GM12878 (cell line): ENCODE results near the gene METTL15. TPM values are rescaled to one million over a fixed set of nuclear protein-coding genes. Genes with fewer than 3 reads are reported as not detected.

Experiments used
- ATAC-seq: fragments of 200-7000 bp; cut with Tn5 transposase; 3 replicates; pipeline ENCODE4 v1.9.1; 2020; ENCODE audit warnings: mild to moderate bottlenecking, moderate library complexity
- BruUV-seq: library from RNA; stranded (reverse); fragments of 400-500 nt; replicated peaks from 2 replicates; lab custom pipeline; 2021; lab: Mats Ljungman, UMichigan
- CTCF ChIA-PET: fragments of 300-600 bp; sonication (Branson Sonifier 250); formaldehyde crosslinking; extraction: SDS; loops from one replicate; lab custom pipeline; 2021; ENCODE audit warnings: inconsistent platforms; lab: Yijun Ruan, JAX
- POLR2A ChIA-PET: fragments of 350-600 bp; formaldehyde crosslinking; extraction: SDS; loops from one replicate; lab custom pipeline; 2021; ENCODE audit warnings: inconsistent platforms; lab: Charles Lee
- RAD21 ChIA-PET: fragments of 300-600 bp; sonication (Branson Sonifier 250); formaldehyde crosslinking; loops from one replicate; lab custom pipeline; 2023; ENCODE audit warnings: antibody characterized with exemption; ENCODE audit not compliant: unreplicated experiment; lab: Charles Lee
- SMC1A ChIA-PET: fragments of 300-600 bp; sonication (Branson Sonifier 250); formaldehyde crosslinking; loops from one replicate; lab custom pipeline; 2023; ENCODE audit not compliant: unreplicated experiment, uncharacterized antibody; lab: Charles Lee
- DNase-seq: peaks from one replicate; pipeline ENCODE4 v3.0.0-alpha.2; 2011; ENCODE audit warnings: low read depth, low spot score
- FAIRE-seq: peaks from 3 replicates; lab custom pipeline; 2011; peaks lifted over from hg19 to GRCh38; lab: Jason Lieb, UNC
- H2AFZ ChIP-seq: 2 replicates; pipeline ENCODE4 v1.6.0; 2011; ENCODE audit warnings: low read depth, low read length, control low read depth; ENCODE audit not compliant: control insufficient read depth
- H3K27ac ChIP-seq: 2 replicates; pipeline ENCODE4 v1.5.1; 2011; ENCODE audit warnings: control low read depth; ENCODE audit not compliant: control insufficient read depth, insufficient read depth
- H3K27me3 ChIP-seq, 2 experiments: replicated peaks in 1 of 2; 2 replicates each; pipeline versions ENCODE4 v1.6.0 to v1.6.1; 2011; ENCODE audit warnings: low read length in 1 of 2; ENCODE audit not compliant: control insufficient read depth in 2 of 2, insufficient read depth in 2 of 2
- H3K36me3 ChIP-seq, 2 experiments: 2 replicates each; pipeline ENCODE4 v1.5.1; 2011; ENCODE audit warnings: low read length in 1 of 2; ENCODE audit not compliant: control insufficient read depth in 2 of 2, insufficient read depth in 2 of 2
- H3K4me1 ChIP-seq: 2 replicates; pipeline ENCODE4 v1.6.1; 2011; ENCODE audit warnings: mild to moderate bottlenecking, low read length, moderate library complexity, mixed read lengths; ENCODE audit not compliant: control insufficient read depth, insufficient read depth
- H3K4me2 ChIP-seq: 2 replicates; pipeline ENCODE4 v1.6.0; 2011; ENCODE audit warnings: control low read depth; ENCODE audit not compliant: control insufficient read depth, insufficient read depth
- H3K4me3 ChIP-seq: fragments of 200-600 bp; sonication (generic); 2 replicates; pipeline ENCODE4 v1.5.1; 2016
- H3K79me2 ChIP-seq: 2 replicates; pipeline ENCODE4 v1.6.0; 2011; ENCODE audit warnings: low read length; ENCODE audit not compliant: control insufficient read depth, insufficient read depth
- H3K9ac ChIP-seq: 2 replicates; pipeline ENCODE4 v1.8.0; 2011; ENCODE audit warnings: low read length, control low read depth, mixed read lengths; ENCODE audit not compliant: control insufficient read depth, insufficient read depth
- H3K9me3 ChIP-seq: replicated peaks from 3 replicates; pipeline ENCODE4 v1.5.1; 2011; ENCODE audit warnings: mild to moderate bottlenecking, low read length; ENCODE audit not compliant: control insufficient read depth, insufficient read depth
- H4K20me1 ChIP-seq: 2 replicates; pipeline ENCODE4 v1.6.0; 2011; ENCODE audit not compliant: control insufficient read depth, insufficient read depth
- CHD1 ChIP-seq: IDR thresholded peaks from 2 replicates; pipeline ENCODE4 v1.6.1; 2012; ENCODE audit warnings: low read depth, low read length, improper control_type of control experiment
- NFYB ChIP-seq: IDR thresholded peaks from 2 replicates; pipeline ENCODE4 v1.6.1; 2011; ENCODE audit warnings: low read depth, mild to moderate bottlenecking, low read length, improper control_type of control experiment, moderate library complexity; ENCODE audit not compliant: insufficient read depth
- WGBS: methylation state at CpG from one replicate; pipeline ENCODE4 v1.1.6; 2016; ENCODE audit warnings: low lambda C conversion rate; ENCODE audit not compliant: insufficient replicate concordance, insufficient coverage; ENCODE audit errors: missing lambda C conversion rate; 5-methylcytosine and 5-hydroxymethylcytosine counted together
- in situ Hi-C: fragments of 300-500 bp; cut with MboI; formaldehyde crosslinking; loops from 9 replicates; pipeline ENCODE4 v1.14.3; 2018; ENCODE audit warnings: mixed read lengths
- intact Hi-C: fragments of 100-400 bp; cut with micrococcal nuclease; formaldehyde crosslinking; loops from one replicate; pipeline ENCODE4 v1.14.2; 2022; ENCODE audit not compliant: unreplicated experiment
- polyA plus RNA-seq, 11 experiments: library from polyadenylated mRNA; depleted of rRNA in 4 of 11; unstranded in 6 of 11; stranded (reverse) in 5 of 11; fragments of >200 nt; fragmentation: Nextera tagmentation in 4 of 11; fragmentation: Illumina TruSeq in 1 of 11; extraction: Ambion mirVana in 4 of 11; extraction: Trizol in 1 of 11; gene quantifications; 1 replicate in 1 of 11; 2 replicates in 10 of 11; pipeline versions ENCODE4 v1.2.1 to v1.2.3, GENCODE V29; 2011 to 2016; ENCODE audit warnings: inconsistent platforms in 2 of 11, missing spikeins in 2 of 11, low read depth in 1 of 11
- total RNA-seq, 4 experiments: library from RNA; depleted of rRNA in 3 of 4; stranded (reverse); fragments of >200 nt in 3 of 4; fragmentation: Illumina TruSeq in 1 of 4; extraction: Trizol in 1 of 4; gene quantifications; 2 replicates each; pipeline versions ENCODE4 v1.2.1 to v1.2.3, GENCODE V29; 2013 to 2021
- TF ChIP-seq, protein P1 (sequence below): fragments of 450-650 bp; IDR thresholded peaks from 2 replicates; pipeline ENCODE4 v1.6.1; 2017; ENCODE audit warnings: mild to moderate bottlenecking, low read depth, inconsistent platforms; ENCODE audit not compliant: poor library complexity, severe bottlenecking
- TF ChIP-seq, protein P2 (sequence below): fragments of 450-650 bp; IDR thresholded peaks from 2 replicates; pipeline ENCODE4 v1.6.1; 2016; ENCODE audit warnings: mild to moderate bottlenecking
- TF ChIP-seq, protein P3 (sequence below): fragments of 450-650 bp; IDR thresholded peaks from 2 replicates; pipeline ENCODE4 v1.6.1; 2016; ENCODE audit warnings: mild to moderate bottlenecking, moderate library complexity, borderline replicate concordance

The METTL15 gene
- total and polyA plus RNA-seq, 10 of the 15 experiments (the other 5 are each of a cell fraction or from before 2014, with no cell fraction given), result 7.9 to 16.9 (median 14.4) TPM

DNA sequence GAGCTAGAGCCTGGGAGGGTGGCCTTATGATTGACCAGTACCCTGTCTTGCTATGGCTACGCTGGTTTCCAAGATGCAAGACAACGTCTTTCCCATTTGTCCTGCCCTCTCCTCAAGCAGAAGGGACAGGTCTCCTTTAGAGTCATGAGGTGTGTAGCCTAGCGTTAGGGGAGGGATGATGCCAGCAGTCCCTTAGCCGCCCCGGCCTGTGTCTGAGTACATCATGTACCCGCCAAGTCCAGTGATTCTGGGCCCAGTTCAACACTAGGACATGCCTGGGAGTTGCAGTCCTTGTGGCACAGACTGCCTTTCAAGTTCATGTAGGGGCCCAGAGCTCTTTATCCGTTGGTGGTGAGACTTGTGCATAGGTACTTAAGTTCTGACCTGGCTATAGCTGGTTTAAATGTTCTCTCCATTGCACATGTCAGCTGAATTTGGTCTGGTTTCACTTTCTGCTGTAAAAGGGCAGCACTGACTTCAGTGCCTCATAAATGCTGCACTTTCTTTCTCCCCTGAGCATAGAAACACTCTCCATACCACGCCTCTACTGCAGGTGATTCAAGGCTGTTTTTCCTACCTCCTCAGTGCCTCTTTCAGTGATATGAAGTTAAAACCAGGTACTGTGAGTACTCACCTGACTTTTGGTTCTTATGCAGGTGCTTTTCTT is 151.1 kb downstream of the METTL15 start (continued):
- TF ChIP-seq, protein P1, sequence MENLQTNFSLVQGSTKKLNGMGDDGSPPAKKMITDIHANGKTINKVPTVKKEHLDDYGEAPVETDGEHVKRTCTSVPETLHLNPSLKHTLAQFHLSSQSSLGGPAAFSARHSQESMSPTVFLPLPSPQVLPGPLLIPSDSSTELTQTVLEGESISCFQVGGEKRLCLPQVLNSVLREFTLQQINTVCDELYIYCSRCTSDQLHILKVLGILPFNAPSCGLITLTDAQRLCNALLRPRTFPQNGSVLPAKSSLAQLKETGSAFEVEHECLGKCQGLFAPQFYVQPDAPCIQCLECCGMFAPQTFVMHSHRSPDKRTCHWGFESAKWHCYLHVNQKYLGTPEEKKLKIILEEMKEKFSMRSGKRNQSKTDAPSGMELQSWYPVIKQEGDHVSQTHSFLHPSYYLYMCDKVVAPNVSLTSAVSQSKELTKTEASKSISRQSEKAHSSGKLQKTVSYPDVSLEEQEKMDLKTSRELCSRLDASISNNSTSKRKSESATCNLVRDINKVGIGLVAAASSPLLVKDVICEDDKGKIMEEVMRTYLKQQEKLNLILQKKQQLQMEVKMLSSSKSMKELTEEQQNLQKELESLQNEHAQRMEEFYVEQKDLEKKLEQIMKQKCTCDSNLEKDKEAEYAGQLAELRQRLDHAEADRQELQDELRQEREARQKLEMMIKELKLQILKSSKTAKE, result no peak
- no peak for TF ChIP-seq NFYB
- TF ChIP-seq, protein P2, sequence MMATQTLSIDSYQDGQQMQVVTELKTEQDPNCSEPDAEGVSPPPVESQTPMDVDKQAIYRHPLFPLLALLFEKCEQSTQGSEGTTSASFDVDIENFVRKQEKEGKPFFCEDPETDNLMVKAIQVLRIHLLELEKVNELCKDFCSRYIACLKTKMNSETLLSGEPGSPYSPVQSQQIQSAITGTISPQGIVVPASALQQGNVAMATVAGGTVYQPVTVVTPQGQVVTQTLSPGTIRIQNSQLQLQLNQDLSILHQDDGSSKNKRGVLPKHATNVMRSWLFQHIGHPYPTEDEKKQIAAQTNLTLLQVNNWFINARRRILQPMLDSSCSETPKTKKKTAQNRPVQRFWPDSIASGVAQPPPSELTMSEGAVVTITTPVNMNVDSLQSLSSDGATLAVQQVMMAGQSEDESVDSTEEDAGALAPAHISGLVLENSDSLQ, result no peak
- TF ChIP-seq, all 136 proteins: peak for 0

DNA sequence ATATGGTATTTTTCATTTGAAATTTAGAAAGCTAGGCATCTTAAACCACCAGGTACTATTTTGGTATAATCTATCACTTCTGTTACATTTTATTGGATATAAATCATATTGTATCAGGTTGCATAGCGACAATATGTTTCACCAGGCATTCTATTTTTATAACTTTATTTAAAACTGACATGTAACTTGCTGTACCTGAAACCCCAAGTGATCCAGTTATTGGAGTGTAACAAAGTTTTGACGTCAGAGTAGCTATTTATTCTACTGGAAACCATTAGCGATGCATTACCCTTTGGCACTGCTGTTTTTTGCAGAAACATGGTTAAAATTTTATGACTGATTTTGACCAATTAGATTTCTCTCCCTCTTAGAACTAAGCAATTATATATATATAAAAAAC is 160.7 kb downstream of the METTL15 start:
- intact Hi-C loops, result no loop called here
- TF ChIP-seq CHD1, result no peak
- TF ChIP-seq, protein P3, sequence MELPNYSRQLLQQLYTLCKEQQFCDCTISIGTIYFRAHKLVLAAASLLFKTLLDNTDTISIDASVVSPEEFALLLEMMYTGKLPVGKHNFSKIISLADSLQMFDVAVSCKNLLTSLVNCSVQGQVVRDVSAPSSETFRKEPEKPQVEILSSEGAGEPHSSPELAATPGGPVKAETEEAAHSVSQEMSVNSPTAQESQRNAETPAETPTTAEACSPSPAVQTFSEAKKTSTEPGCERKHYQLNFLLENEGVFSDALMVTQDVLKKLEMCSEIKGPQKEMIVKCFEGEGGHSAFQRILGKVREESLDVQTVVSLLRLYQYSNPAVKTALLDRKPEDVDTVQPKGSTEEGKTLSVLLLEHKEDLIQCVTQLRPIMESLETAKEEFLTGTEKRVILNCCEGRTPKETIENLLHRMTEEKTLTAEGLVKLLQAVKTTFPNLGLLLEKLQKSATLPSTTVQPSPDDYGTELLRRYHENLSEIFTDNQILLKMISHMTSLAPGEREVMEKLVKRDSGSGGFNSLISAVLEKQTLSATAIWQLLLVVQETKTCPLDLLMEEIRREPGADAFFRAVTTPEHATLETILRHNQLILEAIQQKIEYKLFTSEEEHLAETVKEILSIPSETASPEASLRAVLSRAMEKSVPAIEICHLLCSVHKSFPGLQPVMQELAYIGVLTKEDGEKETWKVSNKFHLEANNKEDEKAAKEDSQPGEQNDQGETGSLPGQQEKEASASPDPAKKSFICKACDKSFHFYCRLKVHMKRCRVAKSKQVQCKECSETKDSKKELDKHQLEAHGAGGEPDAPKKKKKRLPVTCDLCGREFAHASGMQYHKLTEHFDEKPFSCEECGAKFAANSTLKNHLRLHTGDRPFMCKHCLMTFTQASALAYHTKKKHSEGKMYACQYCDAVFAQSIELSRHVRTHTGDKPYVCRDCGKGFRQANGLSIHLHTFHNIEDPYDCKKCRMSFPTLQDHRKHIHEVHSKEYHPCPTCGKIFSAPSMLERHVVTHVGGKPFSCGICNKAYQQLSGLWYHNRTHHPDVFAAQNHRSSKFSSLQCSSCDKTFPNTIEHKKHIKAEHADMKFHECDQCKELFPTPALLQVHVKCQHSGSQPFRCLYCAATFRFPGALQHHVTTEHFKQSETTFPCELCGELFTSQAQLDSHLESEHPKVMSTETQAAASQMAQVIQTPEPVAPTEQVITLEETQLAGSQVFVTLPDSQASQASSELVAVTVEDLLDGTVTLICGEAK, result peak; percentile 63
- TF ChIP-seq, all 136 proteins: peak for 1
- WGBS, result 95% methylated on average over 3 of the region's 3 CpGs
- ChIA-PET CTCF (interaction anchor here (1.2 to 2.0 kb wide), 2 partner anchors 9 to 429 kb away, joined by 3 to 5 read pairs; no protein-coding TSS in a partner anchor), SMC1A (interaction anchor here (0.7 to 1.1 kb wide), 3 partner anchors 16 to 39 kb away, joined by 3 read pairs; no protein-coding TSS in a partner anchor), RAD21 (no interaction called here), POLR2A (no interaction called here)
- Histone ChIP-seq H3K27me3 (no peaks in the 10 kb centered on the region), H3K27ac (no peak overlapping the region), H3K79me2 (no peaks in the 10 kb centered on the region), H3K4me3 (no peak overlapping the region), H3K36me3 (no peaks in the 10 kb centered on the region), H3K4me1 (no peaks in the 10 kb centered on the region), H3K9me3 (no peaks in the 10 kb centered on the region; the same call in 1 of the 3 replicates), H3K9ac (no peak overlapping the region), H2AFZ (no peak overlapping the region), H4K20me1 (no peaks in the 10 kb centered on the region), H3K4me2 (no peak overlapping the region)
- no peak for DNase-seq
- in situ Hi-C loops, result no loop called here
- ATAC-seq, result no peak
- no peak for FAIRE-seq
- no TSS peak for BruUV-seq
